Skeletal muscle tissue (tissue), 4 donors: ENCODE results near the gene RNGTT. TPM values are rescaled to one million over a fixed set of nuclear protein-coding genes. Genes with fewer than 3 reads are reported as not detected.

ENCODE experiments used
- H3K27ac ChIP-seq: one replicate; pipeline ENCODE4 v1.7.0; 2013; ENCODE audit warnings: mild to moderate bottlenecking, low read depth, low read length, inconsistent platforms
- H3K27me3 ChIP-seq, 3 donors: one replicate each; pipeline ENCODE4 v1.7.0; 2013; ENCODE audit warnings: low read length in 3 of 3; ENCODE audit not compliant: control insufficient read depth in 3 of 3, insufficient read depth in 3 of 3
- H3K36me3 ChIP-seq, 3 donors: one replicate each; pipeline ENCODE4 v1.7.0; 2013; ENCODE audit warnings: low read length in 3 of 3; ENCODE audit not compliant: control insufficient read depth in 3 of 3, insufficient read depth in 3 of 3
- H3K4me1 ChIP-seq, 3 donors: one replicate each; pipeline ENCODE4 v1.7.0; 2013; ENCODE audit warnings: low read length in 3 of 3, mild to moderate bottlenecking in 3 of 3; ENCODE audit not compliant: control insufficient read depth in 3 of 3, insufficient read depth in 3 of 3
- H3K4me3 ChIP-seq, 3 donors: one replicate each; pipeline ENCODE4 v1.7.0; 2013; ENCODE audit warnings: low read length in 3 of 3
- H3K9ac ChIP-seq, 3 donors: one replicate each; pipeline ENCODE4 v1.7.0; 2013; ENCODE audit warnings: low read length in 3 of 3, mild to moderate bottlenecking in 3 of 3, moderate library complexity in 2 of 3, low read depth in 1 of 3
- H3K9me3 ChIP-seq, 3 donors: one replicate each; pipeline ENCODE4 v1.7.0; 2013; ENCODE audit warnings: low read length in 3 of 3; ENCODE audit not compliant: control insufficient read depth in 3 of 3
- total RNA-seq: library from RNA; depleted of rRNA; stranded (reverse); fragments of >200 nt; gene quantifications from one replicate; pipeline ENCODE4 v1.2.3, GENCODE V29; 2014
- donor health status: Osteomylitis.

The RNGTT gene
- total RNA-seq, 1 donor from 2014 or later = 19.3 TPM

- Histone ChIP-seq H3K4me1 (no peaks in the 10 kb centered on the region), H3K27ac (no peak overlapping the region), H3K9me3 (no peaks in the 10 kb centered on the region), H3K27me3 (no peaks in the 10 kb centered on the region), H3K4me3 (no peak overlapping the region), H3K36me3 (peaks cover 0 to 3% (median 0%) of the 10 kb centered on the region in 3 donors), H3K9ac (no peak overlapping the region)
Measured at GRCh38 chr6:88680654-88681053, 282.8 kb downstream of the RNGTT start.

GRCh38 chr6:88679841-88680240 lies 283.6 kb downstream of the RNGTT start:
- Histone ChIP-seq H3K27ac (no peak overlapping the region), H3K36me3 (peaks cover 0 to 3% (median 0%) of the 10 kb centered on the region in 3 donors), H3K9ac (no peak overlapping the region), H3K27me3 (no peaks in the 10 kb centered on the region), H3K9me3 (no peaks in the 10 kb centered on the region), H3K4me3 (no peak overlapping the region), H3K4me1 (no peaks in the 10 kb centered on the region)

GRCh38 chr6:88677356-88677755 lies 286.1 kb downstream of the RNGTT start:
- Histone ChIP-seq H3K9ac (no peak overlapping the region), H3K4me3 (no peak overlapping the region), H3K27ac (no peak overlapping the region), H3K4me1 (no peaks in the 10 kb centered on the region), H3K36me3 (peaks cover 0 to 3% (median 0%) of the 10 kb centered on the region in 3 donors), H3K9me3 (no peaks in the 10 kb centered on the region), H3K27me3 (no peaks in the 10 kb centered on the region)

GRCh38 chr6:88671624-88672023 lies 291.8 kb downstream of the RNGTT start:
- H3K27me3 ChIP-seq = no peaks in the 10 kb centered on the region
- no peak overlapping the region for H3K4me3 ChIP-seq
- no peaks in the 10 kb centered on the region for H3K4me1 ChIP-seq
- no peaks in the 10 kb centered on the region for H3K36me3 ChIP-seq
- H3K27ac ChIP-seq = no peak overlapping the region
- H3K9me3 ChIP-seq = peaks cover 0 to 3% (median 3%) of the 10 kb centered on the region in 3 donors
- no peak overlapping the region for H3K9ac ChIP-seq

GRCh38 chr6:88670369-88670768 lies 293.0 kb downstream of the RNGTT start:
- no peak overlapping the region for H3K4me3 ChIP-seq
- H3K27me3 ChIP-seq = no peaks in the 10 kb centered on the region
- H3K36me3 ChIP-seq = no peaks in the 10 kb centered on the region
- no peak overlapping the region for H3K27ac ChIP-seq
- H3K9me3 ChIP-seq = peaks cover 0 to 3% (median 3%) of the 10 kb centered on the region in 3 donors
- H3K4me1 ChIP-seq = no peaks in the 10 kb centered on the region
- H3K9ac ChIP-seq = no peak overlapping the region

- Histone ChIP-seq H3K27ac (no peak overlapping the region), H3K4me3 (no peak overlapping the region), H3K36me3 (no peaks in the 10 kb centered on the region), H3K27me3 (no peaks in the 10 kb centered on the region), H3K9ac (no peak overlapping the region), H3K4me1 (no peaks in the 10 kb centered on the region), H3K9me3 (peaks cover 0 to 3% (median 3%) of the 10 kb centered on the region in 3 donors)
Measured at GRCh38 chr6:88669475-88669874, 293.9 kb downstream of the RNGTT start.

GRCh38 chr6:88666901-88667300 lies 296.5 kb downstream of the RNGTT start:
- Histone ChIP-seq H3K9me3 (peaks cover 0 to 6% (median 3%) of the 10 kb centered on the region in 3 donors), H3K4me3 (no peak overlapping the region), H3K27ac (no peak overlapping the region), H3K9ac (no peak overlapping the region), H3K27me3 (no peaks in the 10 kb centered on the region), H3K4me1 (no peaks in the 10 kb centered on the region), H3K36me3 (no peaks in the 10 kb centered on the region)

- Histone ChIP-seq H3K4me3 (no peak overlapping the region), H3K27ac (no peak overlapping the region), H3K9me3 (peaks cover 0 to 3% (median 0%) of the 10 kb centered on the region in 3 donors), H3K9ac (no peak overlapping the region), H3K27me3 (no peaks in the 10 kb centered on the region), H3K4me1 (no peaks in the 10 kb centered on the region), H3K36me3 (no peaks in the 10 kb centered on the region)
Measured at GRCh38 chr6:88665131-88665530, 298.3 kb downstream of the RNGTT start.

- Histone ChIP-seq H3K4me3 (no peak overlapping the region), H3K27ac (no peak overlapping the region), H3K9me3 (peaks cover 0 to 6% (median 0%) of the 10 kb centered on the region in 3 donors), H3K27me3 (no peaks in the 10 kb centered on the region), H3K4me1 (no peaks in the 10 kb centered on the region), H3K36me3 (no peaks in the 10 kb centered on the region), H3K9ac (no peak overlapping the region)
Measured at GRCh38 chr6:88663801-88664200, 299.6 kb downstream of the RNGTT start.

GRCh38 chr6:88662653-88663174 lies 300.7 kb downstream of the RNGTT start:
- H3K36me3 ChIP-seq = peaks cover 0 to 4% (median 0%) of the 10 kb centered on the region in 3 donors
- no peaks in the 10 kb centered on the region for H3K4me1 ChIP-seq
- H3K27ac ChIP-seq = no peak overlapping the region
- no peak overlapping the region for H3K9ac ChIP-seq
- H3K9me3 ChIP-seq = peaks cover 0 to 6% (median 3%) of the 10 kb centered on the region in 3 donors
- no peaks in the 10 kb centered on the region for H3K27me3 ChIP-seq
- no peak overlapping the region for H3K4me3 ChIP-seq
